Measurements from ENCODE around the gene PRSS53. TPM values are rescaled to one million over a fixed set of nuclear protein-coding genes. Genes with fewer than 3 reads are reported as not detected.
A peak's percentile ranks its signal among the peaks of the same experiment; 100 is the strongest.

The PRSS53 gene
- total RNA-seq, 6 experiments from 2014 or later: 2.3 to 14.8 (median 3.9) TPM

GRCh38 chr16:31113121-31114120 is 24.7 kb upstream of the PRSS53 start:
- 47% methylated on average over 4 of the region's 5 CpGs for WGBS (ENCODE audit: insufficient coverage, low coverage, low lambda C conversion rate, missing lambda C conversion rate)
- DNase-seq (peak in 1 of 3 donors; percentile 51), ATAC-seq (peak; percentile 18 to 31 (median 29))
- Histone ChIP-seq H3K36me3 (peaks cover 0 to 14% (median 1%) of the 10 kb centered on the region in 4 donors), H3K27ac (peak overlapping the region; percentile 62 to 74 (median 70)), H3K27me3 (no peaks in the 10 kb centered on the region), H3K9me3 (no peaks in the 10 kb centered on the region), H3K4me1 (peaks cover 0 to 72% (median 23%) of the 10 kb centered on the region in 4 donors), H3K4me3 (peak overlapping the region in 2 of 3 donors; percentile 3 to 4)
- intact Hi-C loops (cut with DNase I): no loop called here
- TF ChIP-seq POLR2A (IDR thresholded peaks at IDR 0.05): no peak
- TF ChIP-seq CTCF (IDR thresholded peaks at IDR 0.05): no peak

DNA sequence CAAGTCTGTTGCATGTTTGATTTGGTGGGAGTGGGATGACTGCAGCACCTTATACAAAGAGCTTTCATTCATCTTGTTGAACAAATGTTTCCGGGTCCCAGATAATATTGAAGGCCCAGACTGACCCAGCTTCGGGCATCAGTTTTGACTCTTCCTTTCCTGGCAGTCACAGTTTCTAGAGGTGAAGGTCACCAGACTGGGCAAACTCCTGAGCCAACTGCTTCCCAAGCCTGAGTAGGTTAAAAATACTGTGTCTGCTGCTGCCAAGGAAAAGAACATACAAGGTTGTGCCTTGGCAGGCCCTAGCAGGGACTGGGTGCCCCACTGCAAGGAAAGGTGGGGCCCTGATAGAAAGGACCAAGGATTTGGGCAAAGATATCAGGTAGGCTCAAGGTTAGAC is 24.0 kb upstream of the PRSS53 start:
- Histone ChIP-seq H3K27ac (peak overlapping the region; percentile 62 to 74 (median 70)), H3K4me3 (no peak overlapping the region), H3K27me3 (no peaks in the 10 kb centered on the region), H3K4me1 (peaks cover 0 to 69% (median 22%) of the 10 kb centered on the region in 4 donors), H3K36me3 (peaks cover 0 to 14% (median 1%) of the 10 kb centered on the region in 4 donors), H3K9me3 (no peaks in the 10 kb centered on the region)
- ATAC-seq (peak in 1 of 4 donors; percentile 0), DNase-seq (no peak)
- WGBS (ENCODE audit: insufficient coverage, low coverage, low lambda C conversion rate, missing lambda C conversion rate): 43% methylated on average over 2 of the region's 2 CpGs
- intact Hi-C loops (cut with DNase I): no loop called here
- no peak for TF ChIP-seq CTCF (IDR thresholded peaks at IDR 0.05)
- no peak for TF ChIP-seq POLR2A (IDR thresholded peaks at IDR 0.05)

GRCh38 chr16:31111881-31112466 is 23.2 kb upstream of the PRSS53 start:
- TF ChIP-seq POLR2A (IDR thresholded peaks at IDR 0.05) (no peak), CTCF (IDR thresholded peaks at IDR 0.05) (no peak)
- Histone ChIP-seq H3K4me1 (peaks cover 0 to 69% (median 22%) of the 10 kb centered on the region in 4 donors), H3K4me3 (no peak overlapping the region), H3K36me3 (peaks cover 0 to 14% (median 1%) of the 10 kb centered on the region in 4 donors), H3K9me3 (no peaks in the 10 kb centered on the region), H3K27me3 (no peaks in the 10 kb centered on the region), H3K27ac (peak overlapping the region in 2 of 3 donors; percentile 62 to 74)
- DNase-seq (no peak), ATAC-seq (no peak)
- intact Hi-C loops (cut with DNase I): no loop called here
- WGBS (ENCODE audit: insufficient coverage, low coverage, low lambda C conversion rate, missing lambda C conversion rate): 100% methylated on average over 2 of the region's 23 CpGs

- Histone ChIP-seq H3K9me3 (no peaks in the 10 kb centered on the region), H3K27me3 (no peaks in the 10 kb centered on the region), H3K27ac (peak overlapping the region in 1 of 3 donors; percentile 74), H3K4me3 (no peak overlapping the region), H3K4me1 (peaks cover 0 to 69% (median 25%) of the 10 kb centered on the region in 4 donors), H3K36me3 (peaks cover 0 to 14% (median 1%) of the 10 kb centered on the region in 4 donors)
- no peak for TF ChIP-seq CTCF (IDR thresholded peaks at IDR 0.05)
- no peak for TF ChIP-seq POLR2A (IDR thresholded peaks at IDR 0.05)
- DNase-seq: peak; percentile 51 to 77 (median 68)
- peak in 2 of 4 donors; percentile 29 to 47 for ATAC-seq
- intact Hi-C loops (cut with DNase I): no loop called here
- WGBS (ENCODE audit: insufficient coverage, low coverage, low lambda C conversion rate, missing lambda C conversion rate): 70% methylated on average over 7 of the region's 26 CpGs
Measured at GRCh38 chr16:31110106-31111034, 21.6 kb upstream of the PRSS53 start.

All from right lobe of liver (tissue), 6 donors.